Type B pancreatic cell (in vitro differentiated cells): ENCODE results near the gene SDCCAG8. TPM values are rescaled to one million over a fixed set of nuclear protein-coding genes. Genes with fewer than 3 reads are reported as not detected.

Experiments
- DNase-seq: peaks from one replicate; pipeline ENCODE4 v3.0.0; 2021; ENCODE audit warnings: mixed read lengths; ENCODE audit not compliant: unreplicated experiment; ENCODE audit errors: extremely low spot score
- H3K27ac Mint-ChIP-seq: 2 replicates; pipeline ENCODE4 v1.8.0; 2021; ENCODE audit warnings: mild to moderate bottlenecking, mixed read lengths
- H3K27me3 Mint-ChIP-seq: 2 replicates; pipeline ENCODE4 v1.8.0; 2021; ENCODE audit warnings: mixed read lengths
- H3K36me3 Mint-ChIP-seq: 2 replicates; pipeline ENCODE4 v1.8.0; 2021; ENCODE audit warnings: mixed read lengths
- H3K4me1 Mint-ChIP-seq: one replicate; pipeline ENCODE4 v1.8.0; 2021; ENCODE audit warnings: mixed read lengths; ENCODE audit not compliant: unreplicated experiment
- H3K4me3 Mint-ChIP-seq: 2 replicates; pipeline ENCODE4 v1.8.0; 2021; ENCODE audit warnings: mild to moderate bottlenecking, mixed read lengths
- H3K9me3 Mint-ChIP-seq: 2 replicates; pipeline ENCODE4 v1.8.0; 2021; ENCODE audit warnings: mixed read lengths
- CTCF ChIP-seq: fragments of 200-600 bp; sonication (generic); conservative IDR thresholded peaks from 2 replicates; pipeline ENCODE4 v1.5.0; 2021; ENCODE audit warnings: antibody characterized with exemption, mild to moderate bottlenecking
- total RNA-seq: library from RNA; stranded (reverse); gene quantifications from 2 replicates; pipeline ENCODE4 v1.2.1, GENCODE V29; 2021; ENCODE audit warnings: low replicate concordance

Gene SDCCAG8
- total RNA-seq, 1 donor from 2014 or later = 26.0 TPM

DNA sequence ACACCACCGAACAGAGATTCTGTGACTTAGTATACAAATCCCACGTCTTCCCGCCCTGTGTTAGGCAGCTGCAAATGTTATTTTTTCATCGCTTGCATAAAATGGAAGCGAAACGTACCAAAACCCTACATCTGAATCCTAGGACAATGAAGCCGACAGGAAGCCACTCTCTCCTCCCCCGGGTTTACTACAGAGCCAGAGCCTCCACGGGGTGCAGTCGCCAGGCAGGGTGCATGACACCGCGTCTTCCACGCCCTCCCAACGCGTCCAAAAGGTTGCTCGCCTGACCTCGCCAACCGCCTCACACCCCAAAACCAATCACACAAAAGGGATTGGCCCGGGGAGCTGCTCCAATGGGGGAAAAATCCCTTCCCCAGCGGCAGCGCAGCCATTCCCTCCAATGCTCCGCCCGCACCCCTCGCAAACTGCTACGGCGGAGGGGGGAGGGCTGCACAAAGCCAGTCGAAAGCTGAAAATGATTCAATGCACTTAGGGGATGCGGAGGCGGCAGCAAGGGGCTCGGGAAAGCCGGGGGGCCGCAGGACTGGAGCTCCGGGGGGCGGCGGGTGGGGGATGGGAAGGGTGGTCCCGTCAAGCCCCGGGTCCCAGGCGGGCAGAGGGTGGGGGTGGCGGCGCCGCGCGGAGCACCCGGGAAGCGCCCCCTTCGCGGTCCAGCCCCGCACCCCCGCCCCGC, 1.5 kb upstream of the SDCCAG8 start:
- H3K27ac Mint-ChIP-seq = peak overlapping the region; percentile 97
- no peak for TF ChIP-seq CTCF
- no peaks in the 10 kb centered on the region for H3K36me3 Mint-ChIP-seq
- peaks cover 23% of the 10 kb centered on the region for H3K4me1 Mint-ChIP-seq
- no peaks in the 10 kb centered on the region for H3K9me3 Mint-ChIP-seq
- no peaks in the 10 kb centered on the region for H3K27me3 Mint-ChIP-seq
- peak overlapping the region; percentile 99 for H3K4me3 Mint-ChIP-seq
- peak; percentile 72 for DNase-seq

DNA sequence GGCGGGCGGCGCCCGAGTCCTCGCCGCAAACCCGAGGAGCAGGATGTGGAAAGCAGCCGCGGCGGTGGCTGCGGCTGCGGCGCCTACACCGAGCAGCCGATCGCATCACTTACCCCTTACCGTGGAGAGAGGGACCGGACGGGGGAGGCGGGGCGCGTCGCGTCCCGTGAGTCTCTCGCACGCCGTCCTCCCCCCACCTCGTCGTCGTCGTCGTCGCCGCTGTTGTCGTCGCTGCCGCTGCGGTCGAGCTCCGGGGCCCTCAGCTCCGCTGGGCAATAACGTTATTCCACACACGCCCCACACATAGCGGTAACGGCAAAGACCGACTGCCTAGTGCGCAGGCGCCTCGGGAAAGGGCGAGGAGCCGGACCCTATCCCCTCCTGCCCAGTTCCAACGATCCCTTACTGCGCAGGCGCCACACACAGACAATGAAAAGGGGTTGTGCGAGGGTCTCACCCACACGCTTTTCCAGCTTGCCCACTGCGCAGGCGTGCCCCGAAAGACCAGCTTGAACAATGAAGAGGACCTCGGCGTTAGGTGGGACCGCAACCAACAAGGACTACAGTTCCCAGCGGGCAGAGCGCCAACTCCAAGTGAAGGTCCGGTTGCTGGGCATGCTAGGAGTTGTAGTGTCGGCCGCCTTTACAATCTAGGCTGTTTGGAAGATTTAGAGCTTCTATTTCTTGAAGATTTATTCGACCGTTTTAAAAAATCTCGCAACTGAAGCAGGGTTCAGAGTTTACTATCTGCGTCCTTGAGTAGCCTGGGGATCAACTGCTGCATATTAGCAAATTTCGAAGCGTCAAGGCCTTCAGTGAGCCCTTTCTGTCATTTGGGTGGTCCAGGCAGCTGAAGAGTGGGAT, 682 bp upstream of the SDCCAG8 start, which contains the start of gene CEP170:
TSS of gene CEP170 (minus strand) at position 355 of the 864 bp plus-strand sequence. CDS start 30,001 bp downstream, outside the sequence.
- Mint-ChIP-seq H3K4me1 (peaks cover 23% of the 10 kb centered on the region), H3K9me3 (no peaks in the 10 kb centered on the region), H3K27ac (peak within 1 kb of the TSS; percentile 99), H3K36me3 (no peaks in the 10 kb centered on the region), H3K27me3 (no peaks in the 10 kb centered on the region), H3K4me3 (peak within 1 kb of the TSS; percentile 99)
- DNase-seq = peak; percentile 97
- no peak for TF ChIP-seq CTCF

DNA sequence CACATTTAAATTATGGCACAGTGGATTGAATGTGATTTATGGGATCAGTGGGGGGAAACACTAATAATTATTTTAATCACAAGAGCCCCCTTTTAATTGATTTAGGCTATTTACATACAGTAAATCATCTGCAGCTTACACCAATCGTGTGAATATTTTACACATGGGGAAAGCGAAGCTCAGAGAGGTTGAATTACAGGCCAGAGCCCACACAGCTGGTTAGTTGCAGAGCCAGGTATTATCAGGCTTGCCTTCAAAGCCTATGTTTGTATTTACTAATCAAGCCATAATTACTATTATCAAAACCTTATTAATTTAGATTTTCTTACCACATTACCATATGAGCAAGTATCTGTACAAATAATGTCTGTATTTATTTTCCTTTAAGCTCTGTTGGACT, 749 bp downstream of the SDCCAG8 start:
- Mint-ChIP-seq H3K27ac (peak overlapping the region; percentile 99), H3K27me3 (no peaks in the 10 kb centered on the region), H3K36me3 (no peaks in the 10 kb centered on the region), H3K4me3 (peak overlapping the region; percentile 98), H3K9me3 (no peaks in the 10 kb centered on the region), H3K4me1 (peaks cover 22% of the 10 kb centered on the region)
- TF ChIP-seq CTCF = no peak
- no peak for DNase-seq

DNA sequence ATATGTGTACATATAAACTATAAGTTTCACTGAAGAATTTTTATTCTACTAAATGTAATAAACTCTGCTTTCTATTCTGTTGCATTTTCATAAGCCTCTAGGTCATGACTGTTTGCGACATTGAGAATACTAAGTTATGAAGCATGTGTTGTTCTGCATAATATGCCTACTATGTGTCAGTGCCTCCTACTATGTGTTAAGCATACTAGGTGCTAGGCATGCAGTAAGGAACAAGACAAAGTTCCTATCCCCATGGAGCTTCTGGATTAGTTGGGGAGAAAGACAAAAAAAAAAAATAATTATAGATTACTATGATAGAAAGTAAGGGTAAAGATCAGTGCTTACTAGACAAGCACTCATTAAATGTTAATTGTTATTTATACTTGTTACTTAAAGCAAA, 1.3 kb downstream of the SDCCAG8 start:
- peaks cover 16% of the 10 kb centered on the region for H3K4me1 Mint-ChIP-seq
- no peaks in the 10 kb centered on the region for H3K9me3 Mint-ChIP-seq
- H3K27ac Mint-ChIP-seq = no peak overlapping the region
- H3K36me3 Mint-ChIP-seq = no peaks in the 10 kb centered on the region
- no peak overlapping the region for H3K4me3 Mint-ChIP-seq
- DNase-seq = no peak
- TF ChIP-seq CTCF = no peak
- H3K27me3 Mint-ChIP-seq = no peaks in the 10 kb centered on the region

GRCh38 chr1:243258731-243259130, 2.9 kb downstream of the SDCCAG8 start:
- Mint-ChIP-seq H3K4me1 (peaks cover 13% of the 10 kb centered on the region), H3K9me3 (no peaks in the 10 kb centered on the region), H3K27me3 (no peaks in the 10 kb centered on the region), H3K4me3 (no peak overlapping the region), H3K36me3 (no peaks in the 10 kb centered on the region), H3K27ac (no peak overlapping the region)
- no peak for DNase-seq
- TF ChIP-seq CTCF = no peak
